Type B pancreatic cell (in vitro differentiated cells): ENCODE results near the gene GNAO1. TPM values are rescaled to one million over a fixed set of nuclear protein-coding genes. Genes with fewer than 3 reads are reported as not detected.

Experiments used
- DNase-seq: peaks from one replicate; pipeline ENCODE4 v3.0.0; 2021; ENCODE audit warnings: mixed read lengths; ENCODE audit not compliant: unreplicated experiment; ENCODE audit errors: extremely low spot score
- H3K27ac Mint-ChIP-seq: 2 replicates; pipeline ENCODE4 v1.8.0; 2021; ENCODE audit warnings: mild to moderate bottlenecking, mixed read lengths
- H3K27me3 Mint-ChIP-seq: 2 replicates; pipeline ENCODE4 v1.8.0; 2021; ENCODE audit warnings: mixed read lengths
- H3K36me3 Mint-ChIP-seq: 2 replicates; pipeline ENCODE4 v1.8.0; 2021; ENCODE audit warnings: mixed read lengths
- H3K4me1 Mint-ChIP-seq: one replicate; pipeline ENCODE4 v1.8.0; 2021; ENCODE audit warnings: mixed read lengths; ENCODE audit not compliant: unreplicated experiment
- H3K4me3 Mint-ChIP-seq: 2 replicates; pipeline ENCODE4 v1.8.0; 2021; ENCODE audit warnings: mild to moderate bottlenecking, mixed read lengths
- H3K9me3 Mint-ChIP-seq: 2 replicates; pipeline ENCODE4 v1.8.0; 2021; ENCODE audit warnings: mixed read lengths
- CTCF ChIP-seq: fragments of 200-600 bp; sonication (generic); conservative IDR thresholded peaks from 2 replicates; pipeline ENCODE4 v1.5.0; 2021; ENCODE audit warnings: antibody characterized with exemption, mild to moderate bottlenecking
- total RNA-seq: library from RNA; stranded (reverse); gene quantifications from 2 replicates; pipeline ENCODE4 v1.2.1, GENCODE V29; 2021; ENCODE audit warnings: low replicate concordance

GNAO1 gene
- total RNA-seq, 1 donor from 2014 or later: 13.2 TPM

- Mint-ChIP-seq H3K27me3 (no peaks in the 10 kb centered on the region), H3K9me3 (no peaks in the 10 kb centered on the region), H3K4me1 (no peaks in the 10 kb centered on the region), H3K4me3 (no peak overlapping the region), H3K36me3 (no peaks in the 10 kb centered on the region), H3K27ac (no peak overlapping the region)
- TF ChIP-seq CTCF: no peak
- DNase-seq: no peak
Observed at GRCh38 chr16:56341656-56342399, 150.5 kb downstream of the GNAO1 start.

- no peak for DNase-seq
- Mint-ChIP-seq H3K27me3 (no peaks in the 10 kb centered on the region), H3K27ac (no peak overlapping the region), H3K36me3 (no peaks in the 10 kb centered on the region), H3K9me3 (no peaks in the 10 kb centered on the region), H3K4me1 (no peaks in the 10 kb centered on the region), H3K4me3 (no peak overlapping the region)
- TF ChIP-seq CTCF: no peak
Observed at GRCh38 chr16:56343661-56344517, 152.6 kb downstream of the GNAO1 start.

- Mint-ChIP-seq H3K9me3 (no peaks in the 10 kb centered on the region), H3K27ac (no peak overlapping the region), H3K4me1 (no peaks in the 10 kb centered on the region), H3K4me3 (no peak overlapping the region), H3K36me3 (no peaks in the 10 kb centered on the region), H3K27me3 (no peaks in the 10 kb centered on the region)
- no peak for TF ChIP-seq CTCF
- DNase-seq: no peak
Observed at GRCh38 chr16:56344518-56345405, 153.5 kb downstream of the GNAO1 start.

- no peaks in the 10 kb centered on the region for H3K27me3 Mint-ChIP-seq
- no peak overlapping the region for H3K27ac Mint-ChIP-seq
- no peak for DNase-seq
- H3K36me3 Mint-ChIP-seq: no peaks in the 10 kb centered on the region
- no peak for TF ChIP-seq CTCF
- no peaks in the 10 kb centered on the region for H3K9me3 Mint-ChIP-seq
- no peaks in the 10 kb centered on the region for H3K4me1 Mint-ChIP-seq
- no peak overlapping the region for H3K4me3 Mint-ChIP-seq
Observed at GRCh38 chr16:56345406-56346050, 154.2 kb downstream of the GNAO1 start.
